ENCODE results near the gene WIPF3. TPM values are rescaled to one million over a fixed set of nuclear protein-coding genes. Genes with fewer than 3 reads are reported as not detected.

The WIPF3 gene, protein sequence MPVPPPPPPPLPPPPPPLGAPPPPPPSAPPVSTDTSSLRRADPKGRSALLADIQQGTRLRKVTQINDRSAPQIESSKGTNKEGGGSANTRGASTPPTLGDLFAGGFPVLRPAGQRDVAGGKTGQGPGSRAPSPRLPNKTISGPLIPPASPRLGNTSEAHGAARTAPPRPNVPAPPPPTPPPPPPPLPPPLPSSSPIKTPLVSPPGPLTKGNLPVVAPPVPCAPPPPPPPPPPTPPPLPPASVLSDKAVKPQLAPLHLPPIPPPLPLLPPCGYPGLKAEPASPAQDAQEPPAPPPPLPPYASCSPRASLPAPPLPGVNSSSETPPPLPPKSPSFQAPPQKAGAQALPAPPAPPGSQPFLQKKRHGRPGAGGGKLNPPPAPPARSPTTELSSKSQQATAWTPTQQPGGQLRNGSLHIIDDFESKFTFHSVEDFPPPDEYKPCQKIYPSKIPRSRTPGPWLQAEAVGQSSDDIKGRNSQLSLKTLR
- total RNA-seq (2014; rRNA removed; shearing (Covaris generic)) (not detected in 2 replicates), polyA plus RNA-seq (2016; fragmentation: Nextera tagmentation; extraction: Ambion mirVana) (not detected in 2 replicates)

GRCh38 chr7:29806208-29806994, at the start of gene WIPF3:
Gene WIPF3, plus strand, starts transcription at chr7:29806508. Its CDS starts 28,217 bp downstream, at chr7:29834725.
- Histone ChIP-seq H3K36me3 (ENCODE audit: low read depth) (no peaks in the 10 kb centered on the region), H3K9me2 (ENCODE audit: insufficient read depth) (no peaks in the 10 kb centered on the region), H3F3A (ENCODE audit: insufficient read depth) (no peaks in the 10 kb centered on the region), H3K4me1 (ENCODE audit: insufficient read depth) (no peaks in the 10 kb centered on the region), H3K79me2 (ENCODE audit: insufficient read depth) (no peaks in the 10 kb centered on the region), H3K4me3 (peak within 1 kb of the TSS; percentile 62), H3K4me2 (ENCODE audit: unreplicated experiment) (peak within 1 kb of the TSS; percentile 53), H3K27me3 (replicated peaks; ENCODE audit: insufficient read depth) (peaks cover 87% of the 10 kb centered on the region), H4K20me1 (ENCODE audit: insufficient read depth) (no peaks in the 10 kb centered on the region), H2AFZ (peak within 1 kb of the TSS; percentile 56), H3K27ac (no peak within 1 kb of the TSS), H3K9me3 (ENCODE audit: low read depth) (no peaks in the 10 kb centered on the region), H3K9ac (no peak within 1 kb of the TSS)
- TF ChIP-seq EZH2phosphoT487 (IDR thresholded peaks at IDR 0.05; ENCODE audit: insufficient read depth, low read depth) = no peak
- TF ChIP-seq EZH2 (IDR thresholded peaks at IDR 0.05; ENCODE audit: insufficient read depth, poor library complexity, severe bottlenecking) = no peak
- in situ Hi-C loops (cut with MboI) = no loop called here
- DNase-seq = peak; percentile 44
- 3% methylated on average over 59 to 63 of the region's 99 CpGs for WGBS, 2 experiments (ENCODE audit: low coverage in 1 of 2, low lambda C conversion rate in 2 of 2, missing lambda C conversion rate in 2 of 2)

GRCh38 chr7:29763266-29763665, 43.0 kb upstream of the WIPF3 start:
- no peaks in the 10 kb centered on the region for H3K9me2 ChIP-seq (ENCODE audit: insufficient read depth)
- H3K9ac ChIP-seq = no peak overlapping the region
- H2AFZ ChIP-seq = no peak overlapping the region
- 10 to 21% methylated on average over 1 of the region's 1 CpG for WGBS, 2 experiments (ENCODE audit: low coverage in 1 of 2, low lambda C conversion rate in 2 of 2, missing lambda C conversion rate in 2 of 2)
- no peaks in the 10 kb centered on the region for H3K4me1 ChIP-seq (ENCODE audit: insufficient read depth)
- in situ Hi-C loops (cut with MboI) = loop anchor here (25.0 kb wide), 1 partner anchor 299 kb away; no protein-coding TSS in a partner anchor
- no peak for TF ChIP-seq EZH2phosphoT487 (IDR thresholded peaks at IDR 0.05; ENCODE audit: insufficient read depth, low read depth)
- no peak overlapping the region for H3K27ac ChIP-seq
- no peak for DNase-seq
- H3F3A ChIP-seq (ENCODE audit: insufficient read depth) = no peaks in the 10 kb centered on the region
- H3K9me3 ChIP-seq (ENCODE audit: low read depth) = no peaks in the 10 kb centered on the region
- H3K27me3 ChIP-seq (replicated peaks; ENCODE audit: insufficient read depth) = peaks cover 37% of the 10 kb centered on the region
- no peak overlapping the region for H3K4me2 ChIP-seq (ENCODE audit: unreplicated experiment)
- H3K4me3 ChIP-seq = no peak overlapping the region
- H3K36me3 ChIP-seq (ENCODE audit: low read depth) = no peaks in the 10 kb centered on the region
- H4K20me1 ChIP-seq (ENCODE audit: insufficient read depth) = no peaks in the 10 kb centered on the region
- H3K79me2 ChIP-seq (ENCODE audit: insufficient read depth) = no peaks in the 10 kb centered on the region

GRCh38 chr7:29764227-29764626, 42.1 kb upstream of the WIPF3 start:
- Histone ChIP-seq H3K79me2 (ENCODE audit: insufficient read depth) (no peaks in the 10 kb centered on the region), H4K20me1 (ENCODE audit: insufficient read depth) (no peaks in the 10 kb centered on the region), H3K4me3 (no peak overlapping the region), H3K27me3 (replicated peaks; ENCODE audit: insufficient read depth) (peaks cover 38% of the 10 kb centered on the region), H3K4me2 (ENCODE audit: unreplicated experiment) (no peak overlapping the region), H3K4me1 (ENCODE audit: insufficient read depth) (no peaks in the 10 kb centered on the region), H3K9me3 (ENCODE audit: low read depth) (no peaks in the 10 kb centered on the region), H3K27ac (no peak overlapping the region), H3K9me2 (ENCODE audit: insufficient read depth) (no peaks in the 10 kb centered on the region), H3K9ac (no peak overlapping the region), H3F3A (ENCODE audit: insufficient read depth) (no peaks in the 10 kb centered on the region), H3K36me3 (ENCODE audit: low read depth) (no peaks in the 10 kb centered on the region), H2AFZ (no peak overlapping the region)
- DNase-seq = no peak
- WGBS, 2 experiments (ENCODE audit: low coverage in 1 of 2, low lambda C conversion rate in 2 of 2, missing lambda C conversion rate in 2 of 2) = 48% methylated on average over 2 of the region's 2 CpGs
- no peak for TF ChIP-seq EZH2 (IDR thresholded peaks at IDR 0.05; ENCODE audit: insufficient read depth, poor library complexity, severe bottlenecking)
- TF ChIP-seq EZH2phosphoT487 (IDR thresholded peaks at IDR 0.05; ENCODE audit: insufficient read depth, low read depth) = no peak
- in situ Hi-C loops (cut with MboI) = loop anchor here (25.0 kb wide), 1 partner anchor 298 kb away; no protein-coding TSS in a partner anchor

GRCh38 chr7:29765490-29765889, 40.8 kb upstream of the WIPF3 start:
- H3K4me2 ChIP-seq (ENCODE audit: unreplicated experiment) = no peak overlapping the region
- no peaks in the 10 kb centered on the region for H3F3A ChIP-seq (ENCODE audit: insufficient read depth)
- no peak overlapping the region for H3K4me3 ChIP-seq
- H3K79me2 ChIP-seq (ENCODE audit: insufficient read depth) = no peaks in the 10 kb centered on the region
- WGBS, 2 experiments (ENCODE audit: low coverage in 1 of 2, low lambda C conversion rate in 2 of 2, missing lambda C conversion rate in 2 of 2) = 32 to 37% methylated on average over 5 of the region's 5 CpGs
- DNase-seq = no peak
- H3K9me2 ChIP-seq (ENCODE audit: insufficient read depth) = no peaks in the 10 kb centered on the region
- H2AFZ ChIP-seq = no peak overlapping the region
- H3K27me3 ChIP-seq (replicated peaks; ENCODE audit: insufficient read depth) = peaks cover 38% of the 10 kb centered on the region
- no peak overlapping the region for H3K9ac ChIP-seq
- no peak overlapping the region for H3K27ac ChIP-seq
- no peak for TF ChIP-seq EZH2phosphoT487 (IDR thresholded peaks at IDR 0.05; ENCODE audit: insufficient read depth, low read depth)
- no peak for TF ChIP-seq EZH2 (IDR thresholded peaks at IDR 0.05; ENCODE audit: insufficient read depth, poor library complexity, severe bottlenecking)
- H3K9me3 ChIP-seq (ENCODE audit: low read depth) = no peaks in the 10 kb centered on the region
- in situ Hi-C loops (cut with MboI) = loop anchor here (25.0 kb wide), 1 partner anchor 297 kb away; no protein-coding TSS in a partner anchor
- H3K36me3 ChIP-seq (ENCODE audit: low read depth) = no peaks in the 10 kb centered on the region
- no peaks in the 10 kb centered on the region for H4K20me1 ChIP-seq (ENCODE audit: insufficient read depth)
- no peaks in the 10 kb centered on the region for H3K4me1 ChIP-seq (ENCODE audit: insufficient read depth)

All from GM23248 (cell line).